NCI-H2196 (cell line): ENCODE data around the gene FLYWCH2.

ENCODE experiments used
- DNase-seq: peaks from one replicate; lab custom pipeline; 2025; ENCODE audit not compliant: unreplicated experiment; lab: John Stamatoyannopoulos, UW

Gene FLYWCH2

GRCh38 chr16:2881783-2882649 lies 999 bp upstream of the FLYWCH2 start:
- DNase-seq, result peak; percentile 17

GRCh38 chr16:2883458-2883908 lies 468 bp downstream of the FLYWCH2 start:
- DNase-seq, result no peak

GRCh38 chr16:2884041-2884451 lies 1.0 kb downstream of the FLYWCH2 start:
- DNase-seq, result no peak

GRCh38 chr16:2894231-2894630 lies 11.2 kb downstream of the FLYWCH2 start:
- no peak for DNase-seq

GRCh38 chr16:2895813-2896212 lies 12.8 kb downstream of the FLYWCH2 start:
- DNase-seq, result no peak

GRCh38 chr16:2896480-2897010 lies 13.5 kb downstream of the FLYWCH2 start:
- DNase-seq, result no peak

- no peak for DNase-seq
Measured at GRCh38 chr16:2897110-2897509, 14.1 kb downstream of the FLYWCH2 start.

GRCh38 chr16:2898831-2899563 lies 16.0 kb downstream of the FLYWCH2 start:
- DNase-seq, result no peak

- no peak for DNase-seq
Measured at GRCh38 chr16:2899564-2900072, 16.6 kb downstream of the FLYWCH2 start.

GRCh38 chr16:2900526-2901075 lies 17.6 kb downstream of the FLYWCH2 start:
- no peak for DNase-seq

- DNase-seq, result no peak
Measured at GRCh38 chr16:2902337-2903130, 19.5 kb downstream of the FLYWCH2 start.

- peak; percentile 85 for DNase-seq
Measured at GRCh38 chr16:2904100-2904921, 21.3 kb downstream of the FLYWCH2 start.

- DNase-seq, result no peak
Measured at GRCh38 chr16:2904922-2905240, 21.9 kb downstream of the FLYWCH2 start.

- peak; percentile 99 for DNase-seq
Measured at GRCh38 chr16:2905241-2905987, 22.4 kb downstream of the FLYWCH2 start.

- DNase-seq, result no peak
Measured at GRCh38 chr16:2905988-2906387, 23.0 kb downstream of the FLYWCH2 start.

GRCh38 chr16:2907084-2907753 lies 24.2 kb downstream of the FLYWCH2 start:
- peak; percentile 41 for DNase-seq

GRCh38 chr16:2910441-2910969 lies 27.5 kb downstream of the FLYWCH2 start:
- no peak for DNase-seq

- DNase-seq, result peak; percentile 99
Measured at GRCh38 chr16:2911638-2912329, 28.8 kb downstream of the FLYWCH2 start, which contains the start of gene FLYWCH1. FLYWCH1 (plus strand) TSS chr16:2911931; CDS start chr16:2929686, 17,755 bp downstream.
